ENCODE data around the gene MED29.
A peak's percentile ranks its signal among the peaks of the same experiment; 100 is the strongest.

The MED29 gene

GRCh38 chr19:39407660-39408391, 16.6 kb downstream of the MED29 start:
- DNase-seq, result peak; percentile 57 to 70
- TF ChIP-seq POLR2A (IDR thresholded peaks at IDR 0.05; ENCODE audit: low read length) (peak; percentile 75), GATA1 (IDR thresholded peaks at IDR 0.05; ENCODE audit: low read depth, low read length) (no peak)

- DNase-seq, result no peak
- TF ChIP-seq POLR2A (IDR thresholded peaks at IDR 0.05; ENCODE audit: low read length), result peak; percentile 87
- TF ChIP-seq GATA1 (IDR thresholded peaks at IDR 0.05; ENCODE audit: low read depth, low read length), result no peak
Measured at GRCh38 chr19:39408392-39409207, 17.4 kb downstream of the MED29 start.

- peak; percentile 95 for TF ChIP-seq POLR2A (IDR thresholded peaks at IDR 0.05; ENCODE audit: low read length)
- no peak for TF ChIP-seq GATA1 (IDR thresholded peaks at IDR 0.05; ENCODE audit: low read depth, low read length)
- DNase-seq, result peak; percentile 67 to 83
Measured at GRCh38 chr19:39409208-39410016, 18.2 kb downstream of the MED29 start.

- TF ChIP-seq POLR2A (IDR thresholded peaks at IDR 0.05; ENCODE audit: low read length) (peak; percentile 86), GATA1 (IDR thresholded peaks at IDR 0.05; ENCODE audit: low read depth, low read length) (no peak)
- peak; percentile 57 to 73 for DNase-seq
Measured at GRCh38 chr19:39410017-39410830, 19.0 kb downstream of the MED29 start.

DNA sequence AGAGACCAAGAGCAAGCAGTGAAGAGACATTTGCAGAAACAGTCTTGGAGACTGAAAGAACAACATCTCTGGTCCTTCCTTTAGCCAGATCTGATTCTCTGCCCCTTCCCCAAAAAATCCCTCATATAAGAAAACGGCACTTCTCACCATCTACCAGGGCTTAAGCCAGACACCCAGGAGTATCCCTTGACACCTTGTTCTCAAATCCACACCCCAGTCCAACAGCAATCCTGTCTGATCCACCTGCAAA, 19.6 kb downstream of the MED29 start:
- TF ChIP-seq GATA1 (IDR thresholded peaks at IDR 0.05; ENCODE audit: low read depth, low read length) (no peak), POLR2A (IDR thresholded peaks at IDR 0.05; ENCODE audit: low read length) (no peak)
- no peak for DNase-seq

DNA sequence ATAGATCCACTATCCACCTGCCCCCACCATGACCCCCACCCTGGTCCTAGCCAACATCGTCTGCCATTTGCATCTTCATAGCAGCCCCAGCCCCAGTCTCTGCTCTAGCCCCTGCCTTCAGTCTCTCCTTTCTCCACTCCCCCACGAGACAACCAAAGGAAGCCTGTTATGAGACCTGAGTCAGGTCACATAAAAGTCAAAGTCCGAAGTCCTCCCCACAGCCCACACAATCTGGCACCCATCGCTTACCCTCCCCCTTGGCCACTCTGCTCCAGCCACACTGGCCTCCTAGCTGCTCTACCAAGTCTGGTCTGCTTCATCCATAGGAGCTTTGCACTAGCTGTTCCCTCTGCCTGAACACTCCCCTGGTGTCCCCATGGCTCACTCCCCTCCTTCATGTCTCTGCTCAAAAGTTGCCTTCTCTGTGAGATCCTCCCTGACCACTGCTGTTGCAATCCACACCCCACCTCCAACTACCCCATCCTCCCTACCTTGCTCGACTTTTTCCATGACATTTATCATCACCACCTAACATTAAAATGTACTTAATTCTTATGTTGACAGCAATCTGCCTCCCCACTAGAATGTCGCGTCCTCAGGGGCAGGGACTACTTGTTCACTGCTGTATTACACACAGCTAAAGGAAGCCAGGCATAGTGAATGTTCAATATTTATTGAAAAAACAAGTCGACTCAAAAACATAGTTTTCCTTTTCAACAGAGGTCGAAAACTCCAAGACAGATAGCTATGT, 20.1 kb downstream of the MED29 start:
- DNase-seq, result peak in 1 of 2 experiments; percentile 66
- TF ChIP-seq GATA1 (IDR thresholded peaks at IDR 0.05; ENCODE audit: low read depth, low read length) (no peak), POLR2A (IDR thresholded peaks at IDR 0.05; ENCODE audit: low read length) (no peak)

DNA sequence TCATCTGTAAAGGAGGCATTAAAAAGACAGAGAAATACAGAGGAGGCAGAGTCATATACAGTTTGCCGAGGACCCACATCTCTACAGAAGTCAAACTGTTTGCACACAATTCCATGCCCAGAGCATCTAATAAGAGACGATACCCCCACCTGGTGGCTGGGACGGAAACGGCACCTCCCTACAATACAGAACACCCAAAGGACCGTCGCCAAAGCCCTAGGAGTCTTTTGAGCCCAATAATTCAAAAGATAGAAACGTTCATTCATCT, 20.6 kb downstream of the MED29 start:
- peak; percentile 91 to 96 for DNase-seq
- TF ChIP-seq GATA1 (IDR thresholded peaks at IDR 0.05; ENCODE audit: low read depth, low read length), result no peak
- TF ChIP-seq POLR2A (IDR thresholded peaks at IDR 0.05; ENCODE audit: low read length), result no peak

DNA sequence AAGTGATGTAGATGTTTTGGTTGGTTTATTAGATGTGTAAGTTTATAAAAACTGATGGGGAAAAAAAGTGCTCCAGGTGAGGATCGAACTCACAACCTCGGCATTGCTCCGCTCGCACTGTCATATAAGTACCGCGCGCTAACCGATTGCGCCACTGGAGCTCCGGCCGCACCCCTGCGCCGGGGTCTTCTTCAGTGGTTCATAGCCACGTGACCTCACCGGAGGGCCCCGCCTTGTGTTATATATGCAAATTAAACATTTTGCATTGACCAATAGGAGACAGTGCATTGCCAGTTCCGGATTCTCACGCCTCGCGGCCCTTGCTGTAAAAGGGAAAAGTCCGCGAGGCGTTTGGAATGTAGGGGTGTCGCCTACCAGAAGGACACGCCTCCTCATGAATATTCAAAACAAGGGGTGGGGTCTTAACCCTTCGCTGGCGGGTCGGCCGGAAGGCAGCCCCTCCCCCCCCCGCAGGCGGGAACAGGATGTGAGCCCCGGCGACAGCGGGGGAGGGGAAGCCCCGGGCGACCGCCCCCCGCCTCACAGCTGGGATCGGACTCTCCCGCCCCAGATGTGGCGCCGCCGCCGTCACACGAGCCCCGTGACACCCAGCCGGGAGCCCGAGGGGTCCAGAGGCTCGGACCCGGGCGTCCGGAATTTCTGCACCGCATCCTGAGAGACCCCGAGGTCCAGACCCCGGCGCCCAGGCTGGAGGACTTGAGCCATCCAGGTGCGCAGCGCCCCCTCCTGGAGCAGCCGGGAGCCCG, 21.1 kb downstream of the MED29 start, which contains the start of gene PLEKHG2:
Gene PLEKHG2, plus strand, starts transcription at position 570 of the 767 bp plus-strand sequence. CDS start 1,418 bp downstream, outside the sequence.
- TF ChIP-seq GATA1 (IDR thresholded peaks at IDR 0.05; ENCODE audit: low read depth, low read length) (no peak), POLR2A (IDR thresholded peaks at IDR 0.05; ENCODE audit: low read length) (peak; percentile 85)
- DNase-seq, result peak; percentile 97

DNA sequence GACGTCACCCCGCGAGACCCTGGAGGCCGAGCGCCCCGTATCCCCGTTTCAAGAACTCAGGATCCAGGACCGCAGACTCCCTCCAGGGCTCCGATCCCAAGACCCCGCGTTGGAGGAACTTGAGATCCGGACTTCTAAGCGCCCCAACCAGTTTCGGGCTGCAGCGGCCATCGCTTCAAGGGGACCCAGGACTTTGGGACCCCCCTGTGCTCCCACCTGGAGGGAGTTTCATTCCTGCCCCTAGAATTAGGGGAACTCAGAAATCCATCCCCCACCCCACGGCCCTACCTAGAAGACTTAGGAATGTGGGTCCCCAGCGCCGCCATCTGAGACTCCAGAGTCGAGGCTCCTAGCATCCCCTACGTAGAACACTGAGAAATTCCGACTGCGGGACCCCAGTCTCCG, 21.7 kb downstream of the MED29 start:
- DNase-seq, result no peak
- TF ChIP-seq POLR2A (IDR thresholded peaks at IDR 0.05; ENCODE audit: low read length) (no peak), GATA1 (IDR thresholded peaks at IDR 0.05; ENCODE audit: low read depth, low read length) (no peak)

DNA sequence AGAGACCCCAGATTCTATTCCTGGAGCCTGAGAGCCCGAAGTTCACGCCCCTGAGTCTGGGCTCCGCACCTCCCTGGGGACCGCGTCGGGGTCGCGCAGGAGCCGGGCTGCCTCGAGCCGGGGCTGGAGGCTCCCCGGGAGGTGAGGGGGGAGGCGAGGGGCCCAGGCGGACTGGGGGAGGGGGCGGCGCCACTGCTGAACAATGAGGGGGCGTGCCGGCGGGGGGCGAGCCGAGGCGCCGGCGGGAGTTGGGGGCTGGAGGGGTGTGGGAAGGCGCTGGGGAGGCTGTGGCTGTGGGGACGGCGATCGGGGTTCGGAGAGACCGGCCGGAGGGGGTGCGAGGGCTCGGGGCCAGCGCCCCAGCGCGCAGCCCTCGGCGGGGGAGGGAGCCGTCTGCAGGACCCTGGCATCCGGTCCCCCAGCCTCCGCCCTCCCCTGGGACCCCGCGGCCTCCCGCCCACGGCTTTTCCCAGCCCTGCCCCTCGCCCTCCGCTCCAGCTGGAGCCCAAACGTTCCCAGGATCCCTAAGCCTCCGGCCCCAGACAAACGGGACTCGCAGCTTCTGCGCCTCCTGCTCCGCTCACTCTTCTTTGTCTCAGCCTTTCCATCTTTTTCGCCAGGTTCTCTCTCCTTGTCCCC, 22.2 kb downstream of the MED29 start:
- TF ChIP-seq POLR2A (IDR thresholded peaks at IDR 0.05; ENCODE audit: low read length) (no peak), GATA1 (IDR thresholded peaks at IDR 0.05; ENCODE audit: low read depth, low read length) (no peak)
- no peak for DNase-seq

DNA sequence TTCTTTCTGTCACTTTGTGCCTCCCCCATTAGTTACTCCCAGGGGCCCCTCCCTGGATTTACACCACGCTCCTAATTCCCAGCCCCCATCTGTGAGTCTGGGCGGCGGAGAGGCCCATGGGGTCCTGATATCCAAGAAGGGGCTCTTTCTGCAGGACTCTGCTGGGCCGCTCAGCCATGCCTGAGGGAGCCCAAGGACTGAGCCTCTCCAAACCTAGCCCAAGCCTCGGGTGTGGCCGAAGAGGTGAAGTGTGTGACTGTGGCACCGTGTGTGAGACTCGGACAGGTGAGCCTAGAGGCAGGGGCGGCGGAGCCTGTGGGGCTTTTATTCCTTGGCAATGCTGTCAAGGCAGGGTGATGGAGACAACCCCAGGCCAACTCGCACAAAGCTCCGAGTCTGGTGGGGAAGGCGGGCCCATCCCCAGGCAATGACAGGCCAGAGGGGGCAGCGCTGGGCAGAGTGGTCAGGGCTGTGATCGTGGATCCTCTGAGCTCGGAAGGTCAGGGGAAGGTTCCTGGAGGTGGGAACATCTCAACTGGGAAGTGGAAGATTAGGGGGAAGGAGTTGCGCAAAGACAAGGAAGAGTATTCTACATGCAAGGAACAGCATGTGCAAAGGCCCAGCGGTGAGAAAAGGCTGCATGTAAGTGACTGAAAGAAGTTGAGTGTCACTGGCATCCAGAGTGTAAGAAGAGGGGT, 22.9 kb downstream of the MED29 start:
- TF ChIP-seq POLR2A (IDR thresholded peaks at IDR 0.05; ENCODE audit: low read length) (no peak), GATA1 (IDR thresholded peaks at IDR 0.05; ENCODE audit: low read depth, low read length) (no peak)
- no peak for DNase-seq

All from erythroblast (primary cell).